Measurements from ENCODE around the gene DHX15.

The DHX15 gene

GRCh38 chr4:24576276-24576675 lies 8.1 kb downstream of the DHX15 start:
- Histone ChIP-seq H3K9ac (ENCODE audit: low read length) (no peak overlapping the region), H4K12ac (ENCODE audit: low read depth, low read length) (no peak overlapping the region), H3K4me3 (ENCODE audit: low read depth, low read length) (no peak overlapping the region), H2AK5ac (ENCODE audit: low read length) (no peak overlapping the region), H2BK12ac (ENCODE audit: low read length) (no peak overlapping the region), H3K27me3 (ENCODE audit: insufficient read depth, low read length) (no peaks in the 10 kb centered on the region), H2AFZ (ENCODE audit: insufficient read depth, low read length, poor library complexity) (no peak overlapping the region), H2BK5ac (ENCODE audit: low read depth, low read length, poor library complexity) (no peak overlapping the region), H3K18ac (ENCODE audit: low read length) (no peak overlapping the region), H3K27ac (ENCODE audit: low read depth, low read length) (no peak overlapping the region), H3K36me3 (ENCODE audit: control insufficient read depth in 1 of 2, insufficient read depth in 2 of 2, low read length in 2 of 2) (peaks cover 16 to 30% of the 10 kb centered on the region in 2 experiments), H4K8ac (ENCODE audit: low read depth, low read length) (no peak overlapping the region), H3K4ac (ENCODE audit: low read depth, low read length) (peak overlapping the region; percentile 85), H3K4me2 (ENCODE audit: low read length) (no peak overlapping the region), H2BK120ac (ENCODE audit: insufficient read depth, low read length, poor library complexity) (no peak overlapping the region), H3K14ac (ENCODE audit: low read length) (no peak overlapping the region), H3K4me1 (ENCODE audit: control insufficient read depth in 1 of 2, insufficient read depth in 2 of 2, low read length in 2 of 2) (peaks cover 3 to 7% of the 10 kb centered on the region in 2 experiments), H3K23ac (ENCODE audit: low read length) (peak overlapping the region; percentile 99), H3K79me1 (ENCODE audit: low read length) (peaks cover 2% of the 10 kb centered on the region), H4K91ac (ENCODE audit: low read depth, low read length) (no peak overlapping the region), H3K79me2 (ENCODE audit: control insufficient read depth, insufficient read depth, low read length, poor library complexity) (peaks cover 21% of the 10 kb centered on the region), H3K9me3 (ENCODE audit: insufficient read depth, low read depth, low read length) (peaks cover 2% of the 10 kb centered on the region)
- 100% methylated on average over 9 of the region's 17 CpGs for WGBS (ENCODE audit: extremely low coverage, insufficient coverage, insufficient read length)
- DNase-seq: peak; percentile 33 to 62

- H4K12ac ChIP-seq (ENCODE audit: low read depth, low read length): no peak overlapping the region
- peaks cover 3% of the 10 kb centered on the region in 2 experiments for H3K4me1 ChIP-seq (ENCODE audit: control insufficient read depth in 1 of 2, insufficient read depth in 2 of 2, low read length in 2 of 2)
- H3K36me3 ChIP-seq (ENCODE audit: control insufficient read depth in 1 of 2, insufficient read depth in 2 of 2, low read length in 2 of 2): peaks cover 18 to 28% of the 10 kb centered on the region in 2 experiments
- H2AFZ ChIP-seq (ENCODE audit: insufficient read depth, low read length, poor library complexity): no peak overlapping the region
- H3K27ac ChIP-seq (ENCODE audit: low read depth, low read length): no peak overlapping the region
- no peak overlapping the region for H2BK120ac ChIP-seq (ENCODE audit: insufficient read depth, low read length, poor library complexity)
- H2AK5ac ChIP-seq (ENCODE audit: low read length): no peak overlapping the region
- no peak overlapping the region for H3K4me3 ChIP-seq (ENCODE audit: low read depth, low read length)
- H3K4ac ChIP-seq (ENCODE audit: low read depth, low read length): no peak overlapping the region
- no peak for DNase-seq
- H2BK5ac ChIP-seq (ENCODE audit: low read depth, low read length, poor library complexity): no peak overlapping the region
- no peak overlapping the region for H4K8ac ChIP-seq (ENCODE audit: low read depth, low read length)
- no peak overlapping the region for H3K4me2 ChIP-seq (ENCODE audit: low read length)
- H3K9me3 ChIP-seq (ENCODE audit: insufficient read depth, low read depth, low read length): peaks cover 2% of the 10 kb centered on the region
- no peaks in the 10 kb centered on the region for H3K27me3 ChIP-seq (ENCODE audit: insufficient read depth, low read length)
- no peak overlapping the region for H2BK12ac ChIP-seq (ENCODE audit: low read length)
- H3K79me1 ChIP-seq (ENCODE audit: low read length): peaks cover 2% of the 10 kb centered on the region
- H3K23ac ChIP-seq (ENCODE audit: low read length): no peak overlapping the region
- no peak overlapping the region for H3K9ac ChIP-seq (ENCODE audit: low read length)
- H3K79me2 ChIP-seq (ENCODE audit: control insufficient read depth, insufficient read depth, low read length, poor library complexity): peaks cover 17% of the 10 kb centered on the region
- H3K18ac ChIP-seq (ENCODE audit: low read length): no peak overlapping the region
- H4K91ac ChIP-seq (ENCODE audit: low read depth, low read length): no peak overlapping the region
- no peak overlapping the region for H3K14ac ChIP-seq (ENCODE audit: low read length)
Observed at GRCh38 chr4:24574236-24574635, 10.1 kb downstream of the DHX15 start.

GRCh38 chr4:24573582-24573981 lies 10.8 kb downstream of the DHX15 start:
- peaks cover 1% of the 10 kb centered on the region for H3K79me1 ChIP-seq (ENCODE audit: low read length)
- H3K79me2 ChIP-seq (ENCODE audit: control insufficient read depth, insufficient read depth, low read length, poor library complexity): peaks cover 18% of the 10 kb centered on the region
- H3K4me2 ChIP-seq (ENCODE audit: low read length): no peak overlapping the region
- no peaks in the 10 kb centered on the region for H3K27me3 ChIP-seq (ENCODE audit: insufficient read depth, low read length)
- no peak overlapping the region for H3K18ac ChIP-seq (ENCODE audit: low read length)
- no peak overlapping the region for H2BK5ac ChIP-seq (ENCODE audit: low read depth, low read length, poor library complexity)
- no peak overlapping the region for H2BK120ac ChIP-seq (ENCODE audit: insufficient read depth, low read length, poor library complexity)
- no peak for DNase-seq
- H4K91ac ChIP-seq (ENCODE audit: low read depth, low read length): no peak overlapping the region
- no peak overlapping the region for H4K8ac ChIP-seq (ENCODE audit: low read depth, low read length)
- H3K27ac ChIP-seq (ENCODE audit: low read depth, low read length): no peak overlapping the region
- H2AK5ac ChIP-seq (ENCODE audit: low read length): no peak overlapping the region
- H3K4me3 ChIP-seq (ENCODE audit: low read depth, low read length): no peak overlapping the region
- no peak overlapping the region for H4K12ac ChIP-seq (ENCODE audit: low read depth, low read length)
- WGBS (ENCODE audit: extremely low coverage, insufficient coverage, insufficient read length): no CpG with 5 or more reads among the region's 2 CpGs
- no peak overlapping the region for H2BK12ac ChIP-seq (ENCODE audit: low read length)
- no peak overlapping the region for H3K23ac ChIP-seq (ENCODE audit: low read length)
- no peak overlapping the region for H3K14ac ChIP-seq (ENCODE audit: low read length)
- H3K4ac ChIP-seq (ENCODE audit: low read depth, low read length): peak overlapping the region; percentile 24
- H3K9me3 ChIP-seq (ENCODE audit: insufficient read depth, low read depth, low read length): peaks cover 2% of the 10 kb centered on the region
- H3K36me3 ChIP-seq (ENCODE audit: control insufficient read depth in 1 of 2, insufficient read depth in 2 of 2, low read length in 2 of 2): peaks cover 17 to 29% of the 10 kb centered on the region in 2 experiments
- peaks cover 2% of the 10 kb centered on the region in 2 experiments for H3K4me1 ChIP-seq (ENCODE audit: control insufficient read depth in 1 of 2, insufficient read depth in 2 of 2, low read length in 2 of 2)
- H2AFZ ChIP-seq (ENCODE audit: insufficient read depth, low read length, poor library complexity): no peak overlapping the region
- no peak overlapping the region for H3K9ac ChIP-seq (ENCODE audit: low read length)

GRCh38 chr4:24570574-24571236 lies 13.6 kb downstream of the DHX15 start:
- Histone ChIP-seq H3K27ac (ENCODE audit: low read depth, low read length) (no peak overlapping the region), H3K14ac (ENCODE audit: low read length) (no peak overlapping the region), H4K8ac (ENCODE audit: low read depth, low read length) (no peak overlapping the region), H3K23ac (ENCODE audit: low read length) (no peak overlapping the region), H3K4me1 (ENCODE audit: control insufficient read depth in 1 of 2, insufficient read depth in 2 of 2, low read length in 2 of 2) (no peaks in the 10 kb centered on the region), H2AFZ (ENCODE audit: insufficient read depth, low read length, poor library complexity) (no peak overlapping the region), H3K9ac (ENCODE audit: low read length) (no peak overlapping the region), H3K9me3 (ENCODE audit: insufficient read depth, low read depth, low read length) (no peaks in the 10 kb centered on the region), H4K12ac (ENCODE audit: low read depth, low read length) (no peak overlapping the region), H2BK12ac (ENCODE audit: low read length) (no peak overlapping the region), H3K79me2 (ENCODE audit: control insufficient read depth, insufficient read depth, low read length, poor library complexity) (peaks cover 16% of the 10 kb centered on the region), H2BK5ac (ENCODE audit: low read depth, low read length, poor library complexity) (no peak overlapping the region), H3K27me3 (ENCODE audit: insufficient read depth, low read length) (no peaks in the 10 kb centered on the region), H4K91ac (ENCODE audit: low read depth, low read length) (no peak overlapping the region), H3K4me3 (ENCODE audit: low read depth, low read length) (no peak overlapping the region), H3K36me3 (ENCODE audit: control insufficient read depth in 1 of 2, insufficient read depth in 2 of 2, low read length in 2 of 2) (peaks cover 15 to 27% of the 10 kb centered on the region in 2 experiments), H2BK120ac (ENCODE audit: insufficient read depth, low read length, poor library complexity) (no peak overlapping the region), H3K4ac (ENCODE audit: low read depth, low read length) (peak overlapping the region; percentile 40), H3K18ac (ENCODE audit: low read length) (no peak overlapping the region), H3K79me1 (ENCODE audit: low read length) (no peaks in the 10 kb centered on the region), H3K4me2 (ENCODE audit: low read length) (no peak overlapping the region), H2AK5ac (ENCODE audit: low read length) (no peak overlapping the region)
- 100% methylated on average over 1 of the region's 5 CpGs for WGBS (ENCODE audit: extremely low coverage, insufficient coverage, insufficient read length)
- no peak for DNase-seq
